Erythroblast (primary cell): ENCODE measurements around the gene CD300H.

Experiments used
- GATA1 ChIP-seq: IDR thresholded peaks from 2 replicates; pipeline ENCODE4 v1.6.1; 2011; ENCODE audit warnings: low read depth, mild to moderate bottlenecking, control low read depth, low read length, moderate library complexity
- POLR2A ChIP-seq: IDR thresholded peaks from 2 replicates; pipeline ENCODE4 v1.6.1; 2011; ENCODE audit warnings: mild to moderate bottlenecking, low read length

DNA sequence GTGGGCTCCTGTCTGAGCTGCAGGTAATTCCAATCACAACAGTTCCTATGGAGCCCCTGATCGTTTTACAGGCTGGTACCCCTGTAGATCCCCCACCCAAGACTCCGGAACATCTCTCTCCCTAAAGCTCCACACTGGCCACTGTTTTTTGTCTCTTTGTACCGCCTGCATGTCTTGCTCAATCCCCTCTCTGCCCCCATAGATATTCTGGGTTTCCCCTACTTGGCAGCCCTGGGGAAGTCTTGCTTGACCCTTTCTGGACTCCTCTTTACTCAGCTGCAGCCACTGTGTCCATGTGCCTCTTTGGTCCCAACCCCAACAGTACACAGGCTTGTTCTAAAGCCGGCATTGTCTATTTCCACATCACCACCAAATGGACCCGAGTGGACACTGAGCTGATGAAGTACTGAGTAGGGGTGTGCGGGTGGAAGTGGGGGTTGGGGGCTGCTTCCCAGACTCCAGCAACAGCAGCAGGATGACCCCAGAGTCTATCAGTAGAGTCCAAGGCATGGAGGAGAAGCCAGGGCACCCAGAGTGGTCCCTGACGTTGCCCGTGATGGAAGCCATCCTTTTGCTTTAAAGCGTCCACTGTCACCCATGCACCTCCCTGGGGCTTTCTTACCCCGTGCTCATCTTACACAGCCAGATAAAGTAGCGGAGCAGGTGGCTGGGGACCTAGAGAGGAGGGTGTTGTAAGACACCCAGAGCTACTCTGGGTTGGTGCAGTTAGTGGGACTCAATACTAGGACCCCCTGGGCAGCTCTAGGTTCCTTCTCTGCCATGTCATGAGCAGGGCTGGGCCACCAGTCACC lies 42.5 kb downstream of the CD300H start:
- no peak for TF ChIP-seq POLR2A
- TF ChIP-seq GATA1: no peak
